ENCODE measurements around the gene GNAT2.

The GNAT2 gene

GRCh38 chr1:109620841-109621286 is 1.4 kb upstream of the GNAT2 start:
- Histone ChIP-seq H3K4me1 (ENCODE audit: insufficient read depth, low read length) (peaks cover 40% of the 10 kb centered on the region), H3K36me3 (ENCODE audit: insufficient read depth, low read length) (no peaks in the 10 kb centered on the region), H3K9me3 (ENCODE audit: low read length) (no peaks in the 10 kb centered on the region), H2AFZ (ENCODE audit: low read depth, low read length) (no peak overlapping the region), H3K4me3 (ENCODE audit: low read length) (peak overlapping the region; percentile 82), H3K27me3 (ENCODE audit: insufficient read depth, low read length) (no peaks in the 10 kb centered on the region)

GRCh38 chr1:109620401-109620791 is 980 bp upstream of the GNAT2 start:
- H3K36me3 ChIP-seq (ENCODE audit: insufficient read depth, low read length), result no peaks in the 10 kb centered on the region
- peak overlapping the region; percentile 6 for H2AFZ ChIP-seq (ENCODE audit: low read depth, low read length)
- H3K27me3 ChIP-seq (ENCODE audit: insufficient read depth, low read length), result no peaks in the 10 kb centered on the region
- peaks cover 40% of the 10 kb centered on the region for H3K4me1 ChIP-seq (ENCODE audit: insufficient read depth, low read length)
- no peaks in the 10 kb centered on the region for H3K9me3 ChIP-seq (ENCODE audit: low read length)
- peak overlapping the region; percentile 82 for H3K4me3 ChIP-seq (ENCODE audit: low read length)

- no peaks in the 10 kb centered on the region for H3K27me3 ChIP-seq (ENCODE audit: insufficient read depth, low read length)
- H3K4me1 ChIP-seq (ENCODE audit: insufficient read depth, low read length), result peaks cover 40% of the 10 kb centered on the region
- H3K4me3 ChIP-seq (ENCODE audit: low read length), result peak overlapping the region; percentile 82
- H3K36me3 ChIP-seq (ENCODE audit: insufficient read depth, low read length), result no peaks in the 10 kb centered on the region
- no peaks in the 10 kb centered on the region for H3K9me3 ChIP-seq (ENCODE audit: low read length)
- peak overlapping the region; percentile 6 for H2AFZ ChIP-seq (ENCODE audit: low read depth, low read length)
Observed at GRCh38 chr1:109618661-109619575, 498 bp downstream of the GNAT2 start.

GRCh38 chr1:109617291-109617801 is 2.1 kb downstream of the GNAT2 start:
- Histone ChIP-seq H3K4me1 (ENCODE audit: insufficient read depth, low read length) (peaks cover 38% of the 10 kb centered on the region), H3K4me3 (ENCODE audit: low read length) (no peak overlapping the region), H3K9me3 (ENCODE audit: low read length) (no peaks in the 10 kb centered on the region), H3K27me3 (ENCODE audit: insufficient read depth, low read length) (no peaks in the 10 kb centered on the region), H3K36me3 (ENCODE audit: insufficient read depth, low read length) (no peaks in the 10 kb centered on the region), H2AFZ (ENCODE audit: low read depth, low read length) (no peak overlapping the region)

GRCh38 chr1:109616391-109616790 is 3.0 kb downstream of the GNAT2 start:
- no peak overlapping the region for H3K4me3 ChIP-seq (ENCODE audit: low read length)
- H3K9me3 ChIP-seq (ENCODE audit: low read length), result no peaks in the 10 kb centered on the region
- H3K27me3 ChIP-seq (ENCODE audit: insufficient read depth, low read length), result no peaks in the 10 kb centered on the region
- H2AFZ ChIP-seq (ENCODE audit: low read depth, low read length), result no peak overlapping the region
- peaks cover 30% of the 10 kb centered on the region for H3K4me1 ChIP-seq (ENCODE audit: insufficient read depth, low read length)
- H3K36me3 ChIP-seq (ENCODE audit: insufficient read depth, low read length), result no peaks in the 10 kb centered on the region

GRCh38 chr1:109615879-109616278 is 3.5 kb downstream of the GNAT2 start:
- no peaks in the 10 kb centered on the region for H3K36me3 ChIP-seq (ENCODE audit: insufficient read depth, low read length)
- no peaks in the 10 kb centered on the region for H3K9me3 ChIP-seq (ENCODE audit: low read length)
- H3K4me1 ChIP-seq (ENCODE audit: insufficient read depth, low read length), result peaks cover 28% of the 10 kb centered on the region
- H3K27me3 ChIP-seq (ENCODE audit: insufficient read depth, low read length), result no peaks in the 10 kb centered on the region
- no peak overlapping the region for H2AFZ ChIP-seq (ENCODE audit: low read depth, low read length)
- H3K4me3 ChIP-seq (ENCODE audit: low read length), result no peak overlapping the region

- Histone ChIP-seq H3K36me3 (ENCODE audit: insufficient read depth, low read length) (no peaks in the 10 kb centered on the region), H3K27me3 (ENCODE audit: insufficient read depth, low read length) (no peaks in the 10 kb centered on the region), H2AFZ (ENCODE audit: low read depth, low read length) (no peak overlapping the region), H3K4me3 (ENCODE audit: low read length) (no peak overlapping the region), H3K4me1 (ENCODE audit: insufficient read depth, low read length) (peaks cover 20% of the 10 kb centered on the region), H3K9me3 (ENCODE audit: low read length) (no peaks in the 10 kb centered on the region)
Observed at GRCh38 chr1:109613361-109614147, 5.9 kb downstream of the GNAT2 start.

GRCh38 chr1:109611308-109611990 is 8.0 kb downstream of the GNAT2 start:
- H2AFZ ChIP-seq (ENCODE audit: low read depth, low read length), result no peak overlapping the region
- no peaks in the 10 kb centered on the region for H3K36me3 ChIP-seq (ENCODE audit: insufficient read depth, low read length)
- no peak overlapping the region for H3K4me3 ChIP-seq (ENCODE audit: low read length)
- H3K4me1 ChIP-seq (ENCODE audit: insufficient read depth, low read length), result peaks cover 3% of the 10 kb centered on the region
- H3K27me3 ChIP-seq (ENCODE audit: insufficient read depth, low read length), result no peaks in the 10 kb centered on the region
- no peaks in the 10 kb centered on the region for H3K9me3 ChIP-seq (ENCODE audit: low read length)

GRCh38 chr1:109610609-109611307 is 8.7 kb downstream of the GNAT2 start:
- no peak overlapping the region for H2AFZ ChIP-seq (ENCODE audit: low read depth, low read length)
- no peaks in the 10 kb centered on the region for H3K4me1 ChIP-seq (ENCODE audit: insufficient read depth, low read length)
- no peaks in the 10 kb centered on the region for H3K27me3 ChIP-seq (ENCODE audit: insufficient read depth, low read length)
- no peaks in the 10 kb centered on the region for H3K36me3 ChIP-seq (ENCODE audit: insufficient read depth, low read length)
- no peaks in the 10 kb centered on the region for H3K9me3 ChIP-seq (ENCODE audit: low read length)
- no peak overlapping the region for H3K4me3 ChIP-seq (ENCODE audit: low read length)

GRCh38 chr1:109609881-109610280 is 9.5 kb downstream of the GNAT2 start:
- H3K9me3 ChIP-seq (ENCODE audit: low read length), result no peaks in the 10 kb centered on the region
- no peaks in the 10 kb centered on the region for H3K36me3 ChIP-seq (ENCODE audit: insufficient read depth, low read length)
- no peak overlapping the region for H2AFZ ChIP-seq (ENCODE audit: low read depth, low read length)
- no peaks in the 10 kb centered on the region for H3K27me3 ChIP-seq (ENCODE audit: insufficient read depth, low read length)
- no peak overlapping the region for H3K4me3 ChIP-seq (ENCODE audit: low read length)
- no peaks in the 10 kb centered on the region for H3K4me1 ChIP-seq (ENCODE audit: insufficient read depth, low read length)

GRCh38 chr1:109605381-109605780 is 14.0 kb downstream of the GNAT2 start:
- no peak overlapping the region for H2AFZ ChIP-seq (ENCODE audit: low read depth, low read length)
- no peaks in the 10 kb centered on the region for H3K27me3 ChIP-seq (ENCODE audit: insufficient read depth, low read length)
- H3K36me3 ChIP-seq (ENCODE audit: insufficient read depth, low read length), result peaks cover 2% of the 10 kb centered on the region
- H3K9me3 ChIP-seq (ENCODE audit: low read length), result no peaks in the 10 kb centered on the region
- H3K4me1 ChIP-seq (ENCODE audit: insufficient read depth, low read length), result no peaks in the 10 kb centered on the region
- no peak overlapping the region for H3K4me3 ChIP-seq (ENCODE audit: low read length)

GRCh38 chr1:109603229-109603628 is 16.2 kb downstream of the GNAT2 start:
- Histone ChIP-seq H3K27me3 (ENCODE audit: insufficient read depth, low read length) (no peaks in the 10 kb centered on the region), H2AFZ (ENCODE audit: low read depth, low read length) (no peak overlapping the region), H3K9me3 (ENCODE audit: low read length) (no peaks in the 10 kb centered on the region), H3K4me3 (ENCODE audit: low read length) (no peak overlapping the region), H3K36me3 (ENCODE audit: insufficient read depth, low read length) (peaks cover 7% of the 10 kb centered on the region), H3K4me1 (ENCODE audit: insufficient read depth, low read length) (no peaks in the 10 kb centered on the region)

All from neuron (in vitro differentiated cells).